ENCODE results near the gene KCNMB4.

- TF ChIP-seq CSRNP3 (CRISPR knock-in tag; IDR thresholded peaks at IDR 0.05) (no peak), RARB (CRISPR knock-in tag; IDR thresholded peaks at IDR 0.05) (no peak), TCF4 (CRISPR knock-in tag; IDR thresholded peaks at IDR 0.05; ENCODE audit: borderline replicate concordance) (no peak), ZFP3 (CRISPR knock-in tag; IDR thresholded peaks at IDR 0.05) (no peak), PATZ1 (CRISPR knock-in tag; IDR thresholded peaks at IDR 0.05; ENCODE audit: borderline replicate concordance) (no peak), PPARA (CRISPR knock-in tag; IDR thresholded peaks at IDR 0.05; ENCODE audit: borderline replicate concordance) (no peak), CREB5 (CRISPR knock-in tag; IDR thresholded peaks at IDR 0.05; ENCODE audit: low read depth) (no peak), ZC3H10 (CRISPR knock-in tag; IDR thresholded peaks at IDR 0.05) (no peak), ZNF565 (CRISPR knock-in tag; conservative IDR thresholded peaks at IDR 0.05; ENCODE audit: low read depth) (no peak)
Observed at GRCh38 chr12:70379846-70380245, 13.8 kb downstream of the KCNMB4 start.

Measured in SK-N-SH treated with all-trans-retinoic acid at 6 μM for 48 hours (cell line).